SJSA1 (cell line): Measurements from ENCODE around the gene TXNRD2. TPM values are rescaled to one million over a fixed set of nuclear protein-coding genes. Genes with fewer than 3 reads are reported as not detected.
"Not testable (repeated sequence)": the region's sequence is repeated elsewhere in the genome, so short reads cannot be mapped to it uniquely, and the experiment has no call there.

Experiments
- DNase-seq, 2 experiments: peaks; one replicate each; pipeline ENCODE4 v3.0.0-alpha.2; 2015 to 2020; ENCODE audit warnings: low spot score in 2 of 2, low read depth in 1 of 2
- H3K27ac ChIP-seq: fragments of 250-450 bp; sonication (Bioruptor Pico); 2 replicates; pipeline ENCODE4 v1.5.1; 2020; ENCODE audit warnings: mild to moderate bottlenecking, moderate library complexity
- H3K27me3 ChIP-seq: fragments of 250-450 bp; sonication (Bioruptor Pico); replicated peaks from 2 replicates; pipeline ENCODE4 v1.5.1; 2020; ENCODE audit warnings: mild to moderate bottlenecking, moderate library complexity
- H3K36me3 ChIP-seq: fragments of 250-450 bp; sonication (Bioruptor Pico); 2 replicates; pipeline ENCODE4 v1.5.1; 2020; ENCODE audit warnings: mild to moderate bottlenecking
- H3K4me1 ChIP-seq: fragments of 250-450 bp; sonication (Bioruptor Pico); replicated peaks from 2 replicates; pipeline ENCODE4 v1.6.1; 2021; ENCODE audit warnings: mild to moderate bottlenecking
- H3K4me3 ChIP-seq: fragments of 250-450 bp; sonication (Bioruptor Pico); 2 replicates; pipeline ENCODE4 v1.5.1; 2020; ENCODE audit warnings: mild to moderate bottlenecking
- H3K9me3 ChIP-seq: fragments of 250-450 bp; sonication (Bioruptor Pico); replicated peaks from 2 replicates; pipeline ENCODE4 v1.5.1; 2020; ENCODE audit warnings: mild to moderate bottlenecking
- total RNA-seq: library from RNA; depleted of rRNA; stranded (reverse); fragments of >200 nt; shearing (Covaris generic); gene quantifications from 2 replicates; pipeline ENCODE4 v1.2.3, GENCODE V29; 2014

Gene TXNRD2
- total RNA-seq, 1 experiment from 2014 or later, result 42.5 TPM

- H3K27ac ChIP-seq, result no peak overlapping the region
- no peak overlapping the region for H3K4me3 ChIP-seq
- no peaks in the 10 kb centered on the region for H3K9me3 ChIP-seq
- H3K27me3 ChIP-seq, result no peaks in the 10 kb centered on the region
- DNase-seq, result no peak
- H3K4me1 ChIP-seq, result peaks cover 47% of the 10 kb centered on the region
- H3K36me3 ChIP-seq, result peaks cover 28% of the 10 kb centered on the region
These were observed 54.2 kb downstream of the TXNRD2 start for GRCh38 chr22:19887256-19887985.

DNA sequence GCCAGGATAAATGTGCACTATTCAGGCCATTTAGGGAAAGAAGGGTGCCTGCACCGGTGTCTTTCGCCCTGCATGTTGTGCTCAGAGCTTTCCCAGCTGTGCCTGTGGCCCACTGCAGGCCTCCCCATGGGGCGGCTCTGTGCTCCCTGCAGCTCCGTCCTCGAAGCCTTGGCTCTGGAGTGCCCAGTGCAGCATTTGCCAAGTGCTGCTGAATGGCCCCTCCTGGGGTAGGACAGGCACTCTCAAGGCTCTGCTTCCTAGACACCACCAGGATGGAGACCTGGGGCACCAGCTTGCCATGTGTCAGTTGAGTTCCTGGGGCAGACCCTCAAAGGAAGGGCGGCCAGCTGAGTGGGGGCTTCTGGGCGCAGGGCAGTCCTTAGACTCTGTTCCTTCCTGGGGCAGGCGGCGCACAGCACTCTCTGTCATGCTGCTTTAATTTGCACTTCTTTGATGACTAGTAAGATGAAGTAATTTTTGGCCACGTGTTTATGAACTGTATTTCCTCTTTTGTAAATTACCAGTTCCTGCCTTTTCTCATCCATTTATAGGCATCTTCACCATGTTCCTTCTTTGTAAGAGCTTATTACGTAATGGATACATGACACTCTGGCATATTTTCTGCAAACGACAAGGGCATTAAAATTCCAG is 54.9 kb downstream of the TXNRD2 start:
- Histone ChIP-seq H3K9me3 (no peaks in the 10 kb centered on the region), H3K27me3 (no peaks in the 10 kb centered on the region), H3K36me3 (peaks cover 28% of the 10 kb centered on the region), H3K4me1 (peaks cover 47% of the 10 kb centered on the region), H3K4me3 (no peak overlapping the region), H3K27ac (no peak overlapping the region)
- DNase-seq, result no peak

DNA sequence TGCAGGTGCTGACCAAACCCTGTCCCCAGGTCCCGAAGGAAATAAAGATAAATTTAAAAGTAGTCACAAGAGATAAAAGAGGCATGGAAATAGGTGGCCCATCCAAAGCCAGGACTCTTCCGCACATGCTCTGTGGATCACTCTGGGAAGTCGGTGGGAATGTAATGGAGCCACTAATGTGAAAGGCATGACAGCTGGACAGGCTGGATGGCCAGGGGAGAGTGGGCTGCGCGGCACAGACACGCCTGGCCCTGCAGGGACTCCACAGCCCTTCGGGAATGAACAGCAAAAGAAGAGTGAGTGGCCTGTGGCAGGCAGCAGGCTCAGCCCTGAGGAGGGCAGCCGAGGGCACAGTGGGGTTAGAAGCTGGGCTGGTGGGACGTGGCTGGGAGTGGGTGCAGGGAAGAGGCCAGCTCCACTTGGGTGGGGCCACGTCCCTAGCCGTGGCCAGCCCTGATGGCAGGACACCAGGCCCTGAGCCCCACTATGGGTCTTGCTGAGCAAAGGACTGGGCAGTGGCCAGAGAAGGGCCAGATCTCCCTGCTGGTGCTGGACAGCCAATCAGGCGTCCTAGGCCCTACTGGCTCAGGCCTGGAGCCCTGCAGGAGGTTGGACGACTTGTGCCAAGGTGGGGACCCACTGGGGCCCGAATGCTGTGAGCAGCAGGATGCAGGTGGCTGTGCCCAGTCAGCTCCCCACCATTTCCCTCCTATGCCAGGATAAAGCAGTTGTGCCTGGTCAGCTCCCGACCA is 55.6 kb downstream of the TXNRD2 start:
- Histone ChIP-seq H3K4me3 (no peak overlapping the region), H3K27me3 (no peaks in the 10 kb centered on the region), H3K4me1 (peaks cover 44% of the 10 kb centered on the region), H3K9me3 (no peaks in the 10 kb centered on the region), H3K27ac (no peak overlapping the region), H3K36me3 (peaks cover 22% of the 10 kb centered on the region)
- no peak for DNase-seq

GRCh38 chr22:19884954-19885751 is 56.5 kb downstream of the TXNRD2 start:
- Histone ChIP-seq H3K9me3 (no peaks in the 10 kb centered on the region), H3K27ac (no peak overlapping the region), H3K4me3 (no peak overlapping the region), H3K36me3 (peaks cover 21% of the 10 kb centered on the region), H3K4me1 (peaks cover 47% of the 10 kb centered on the region), H3K27me3 (no peaks in the 10 kb centered on the region)
- DNase-seq, result no peak

DNA sequence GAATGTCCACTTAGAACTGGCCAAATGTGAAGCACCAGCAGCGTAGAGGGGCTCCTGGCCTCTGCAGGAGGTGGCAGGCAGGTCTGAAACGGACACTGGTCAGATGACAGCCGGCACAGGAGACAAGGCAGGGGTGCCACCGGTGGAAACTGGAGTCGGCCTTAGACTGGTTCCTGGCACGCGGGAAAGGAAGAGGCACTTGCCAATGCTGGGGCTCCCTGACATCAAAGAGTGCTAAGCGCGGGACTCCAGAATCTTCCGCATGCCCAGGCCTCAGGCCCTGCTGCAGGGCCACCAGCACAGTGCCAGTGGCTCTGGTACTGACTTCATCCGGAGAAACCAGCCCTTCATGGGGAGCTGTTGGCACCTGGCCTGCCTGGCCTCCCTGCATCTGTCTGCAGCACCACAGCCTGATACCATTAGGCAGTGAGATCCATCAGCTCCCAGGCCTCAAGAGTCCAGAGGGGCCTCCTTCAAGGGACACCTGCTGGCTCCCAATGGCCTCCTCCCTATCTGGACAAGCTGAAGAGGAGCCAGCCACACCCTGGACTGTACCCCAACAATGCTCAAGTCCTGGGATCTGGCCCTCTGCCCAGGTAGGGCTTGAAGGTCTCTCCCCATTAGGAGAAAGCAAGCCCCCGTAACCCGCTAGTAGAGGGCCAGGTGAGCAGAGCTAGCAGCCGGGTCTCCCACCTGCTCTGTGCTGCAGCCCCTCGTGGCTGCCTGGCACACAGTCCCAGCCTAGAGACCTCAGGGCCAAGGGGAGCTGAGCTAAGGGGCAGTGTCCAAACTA is 57.3 kb downstream of the TXNRD2 start:
- Histone ChIP-seq H3K27ac (no peak overlapping the region), H3K4me1 (peaks cover 54% of the 10 kb centered on the region), H3K27me3 (no peaks in the 10 kb centered on the region), H3K4me3 (no peak overlapping the region), H3K9me3 (no peaks in the 10 kb centered on the region), H3K36me3 (peaks cover 26% of the 10 kb centered on the region)
- no peak for DNase-seq

DNA sequence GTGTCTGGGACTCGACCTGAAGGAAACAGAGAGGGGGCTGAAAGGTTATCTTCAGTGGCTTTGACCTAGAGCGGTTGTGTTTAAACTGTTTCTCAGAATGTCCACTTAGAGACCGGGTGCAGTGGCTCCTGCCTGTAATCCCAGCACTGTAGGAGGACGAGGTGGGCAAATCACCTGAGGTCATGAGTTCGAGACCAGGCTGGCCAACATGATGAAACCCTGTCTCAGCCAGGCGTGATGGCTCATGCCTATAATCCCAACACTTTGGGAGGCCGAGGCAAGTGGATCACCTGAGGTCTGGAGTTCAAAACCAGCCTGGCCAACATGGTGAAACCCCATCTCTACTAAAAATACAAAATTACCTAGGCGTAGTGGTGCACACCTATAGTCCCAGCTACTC is 58.2 kb downstream of the TXNRD2 start:
- Histone ChIP-seq H3K36me3 (peaks cover 23% of the 10 kb centered on the region), H3K4me1 (peaks cover 63% of the 10 kb centered on the region), H3K27ac (peak overlapping the region; percentile 96)
- not testable (repeated sequence) for DNase-seq, H3K4me3 ChIP-seq, H3K27me3 ChIP-seq, H3K9me3 ChIP-seq

DNA sequence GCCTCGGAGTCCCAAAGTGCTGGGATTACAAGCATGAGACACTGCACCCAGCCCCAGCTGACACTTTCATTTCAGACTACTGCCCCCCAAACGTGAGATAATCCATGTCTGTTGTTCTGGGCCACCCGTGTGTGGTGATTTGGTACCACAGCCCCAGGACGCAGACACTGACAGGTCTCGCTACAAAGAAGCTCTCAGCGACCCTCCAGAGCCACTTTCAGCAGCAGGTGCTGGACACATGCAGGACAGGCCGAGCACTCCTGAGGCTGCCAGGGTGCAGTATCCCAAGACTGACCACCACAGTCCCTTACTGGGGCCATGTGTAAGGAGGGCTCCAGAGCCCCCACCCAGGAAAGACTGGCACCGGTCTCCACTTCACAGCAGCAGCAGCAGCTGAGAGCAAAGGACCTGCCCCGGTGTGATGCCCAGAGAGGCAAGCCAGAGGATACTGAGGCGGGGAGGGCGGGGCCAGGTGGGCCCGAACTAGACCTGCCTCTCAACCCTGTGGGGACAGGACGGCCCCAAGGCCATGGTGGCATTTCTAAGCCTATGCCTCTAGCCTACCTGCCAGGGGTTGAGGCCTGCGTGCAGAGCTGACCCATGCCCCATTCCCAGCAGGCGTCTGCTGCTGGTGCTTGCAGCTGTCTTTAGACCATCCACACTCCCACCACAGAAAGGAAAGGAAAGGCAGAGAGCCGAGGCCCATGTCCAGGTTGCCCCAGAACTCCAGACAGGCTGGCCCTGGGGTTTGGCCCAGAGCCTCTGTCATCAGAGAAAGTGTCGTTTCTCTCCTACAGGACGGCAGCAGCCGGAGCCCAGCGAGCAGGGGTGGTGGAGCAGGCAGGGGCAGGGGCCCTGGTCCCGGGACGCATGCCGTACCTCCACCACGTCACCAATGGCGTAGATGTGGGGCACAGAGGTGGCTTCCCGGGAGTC is 58.9 kb downstream of the TXNRD2 start:
- Histone ChIP-seq H3K4me3 (no peak overlapping the region), H3K9me3 (no peaks in the 10 kb centered on the region), H3K27ac (peak overlapping the region; percentile 96), H3K27me3 (no peaks in the 10 kb centered on the region), H3K36me3 (peaks cover 26% of the 10 kb centered on the region), H3K4me1 (peaks cover 67% of the 10 kb centered on the region)
- DNase-seq, result no peak

DNA sequence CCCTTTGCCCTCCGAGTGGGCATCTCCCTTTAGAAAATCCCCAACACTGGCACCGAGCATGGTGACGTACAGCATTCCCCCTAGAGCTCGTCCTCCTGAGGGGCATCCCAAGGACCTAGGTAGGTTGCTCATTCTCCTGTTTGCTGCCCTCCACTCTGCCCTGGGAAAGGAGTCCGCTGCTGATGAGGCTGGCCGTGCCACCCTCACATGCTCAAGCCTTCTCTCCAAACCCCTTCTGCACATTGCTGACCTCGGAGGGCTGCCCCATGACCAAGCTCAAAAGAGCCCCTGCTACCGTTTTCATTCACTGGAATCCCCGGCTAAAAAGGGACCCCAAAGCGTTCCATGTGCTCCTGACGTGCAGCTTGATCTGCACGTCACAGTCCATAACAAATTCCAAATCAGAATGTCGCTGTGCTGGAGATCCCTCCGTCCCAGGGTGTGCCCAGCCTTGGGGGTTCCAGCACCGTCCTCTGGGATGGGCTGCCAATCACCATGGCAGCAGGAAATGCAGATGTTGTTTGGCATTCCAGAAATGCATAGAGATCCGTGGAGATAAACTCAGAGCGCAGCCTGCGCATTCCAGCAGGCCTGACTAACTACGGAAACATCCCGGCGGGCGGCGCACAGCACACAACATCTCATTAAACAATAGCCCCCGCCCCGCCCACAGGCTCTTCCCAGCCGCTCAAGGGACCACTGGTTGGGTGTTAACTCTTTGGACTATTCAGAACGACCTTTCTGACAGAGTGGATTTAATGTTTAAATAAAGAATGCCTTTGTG is 60.6 kb downstream of the TXNRD2 start:
- H3K27me3 ChIP-seq, result no peaks in the 10 kb centered on the region
- peak; percentile 98 to 99 for DNase-seq
- peaks cover 59% of the 10 kb centered on the region for H3K4me1 ChIP-seq
- peaks cover 40% of the 10 kb centered on the region for H3K36me3 ChIP-seq
- H3K4me3 ChIP-seq, result peak overlapping the region; percentile 21
- H3K9me3 ChIP-seq, result no peaks in the 10 kb centered on the region
- peak overlapping the region; percentile 96 for H3K27ac ChIP-seq

DNA sequence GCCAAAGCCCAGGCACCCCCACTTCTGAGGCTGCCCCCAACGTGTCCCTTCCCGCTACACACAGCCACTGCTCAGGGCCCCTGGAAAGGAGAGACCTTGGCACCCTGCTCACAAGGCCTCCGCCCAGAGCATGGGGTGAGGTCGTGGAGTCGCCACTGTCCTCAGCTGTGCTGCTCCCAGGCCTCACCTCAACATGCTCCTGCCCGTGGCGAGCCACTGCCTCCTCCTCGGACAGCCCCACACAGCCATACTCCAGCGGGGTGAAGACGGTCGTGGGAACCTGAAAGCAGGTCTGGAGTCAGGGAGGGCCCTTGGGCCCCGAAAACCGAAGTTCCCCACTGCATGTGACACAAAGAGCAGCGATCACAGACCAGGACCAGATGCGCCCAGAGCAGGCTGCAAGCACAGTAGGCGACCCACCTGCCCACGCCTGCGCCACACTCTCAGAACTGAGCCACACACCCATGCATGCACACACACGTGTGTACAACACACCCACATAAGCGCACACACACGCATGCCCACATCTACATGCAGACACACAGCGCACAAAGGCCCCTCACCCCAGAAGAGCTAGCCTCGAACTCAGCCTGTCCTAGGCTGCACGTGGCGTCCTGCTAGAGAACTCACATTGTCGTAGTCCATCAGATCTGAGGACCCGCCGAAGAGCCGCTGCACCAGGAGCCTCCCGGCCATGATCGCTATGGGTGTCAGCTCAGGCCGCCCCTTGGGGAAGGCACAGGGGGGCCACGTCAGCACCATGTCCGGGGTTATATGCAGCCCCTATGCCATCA is 61.4 kb downstream of the TXNRD2 start:
- H3K4me1 ChIP-seq, result peaks cover 59% of the 10 kb centered on the region
- H3K27ac ChIP-seq, result peak overlapping the region; percentile 93
- H3K36me3 ChIP-seq, result peaks cover 48% of the 10 kb centered on the region
- no peaks in the 10 kb centered on the region for H3K27me3 ChIP-seq
- peak in 1 of 2 experiments; percentile 33 for DNase-seq
- no peaks in the 10 kb centered on the region for H3K9me3 ChIP-seq
- peak overlapping the region; percentile 21 for H3K4me3 ChIP-seq

DNA sequence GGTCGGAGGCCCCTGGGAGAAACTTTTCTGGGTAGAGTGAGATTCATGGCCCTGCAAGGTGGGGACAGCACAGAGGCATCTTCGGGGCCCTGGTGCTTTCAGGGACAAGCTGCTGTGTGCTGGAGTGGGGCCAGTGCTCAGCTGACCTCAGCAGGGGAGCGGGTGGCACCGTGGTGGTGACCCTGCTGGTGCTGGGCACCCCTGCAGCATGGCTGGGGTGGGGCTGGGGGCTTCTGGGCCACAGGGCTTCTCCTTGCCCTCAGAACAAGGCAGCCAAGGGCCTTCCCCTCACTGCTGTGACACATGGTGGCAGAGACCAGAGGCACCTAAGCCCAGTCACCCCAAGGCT is 62.0 kb downstream of the TXNRD2 start:
- H3K27ac ChIP-seq, result peak overlapping the region; percentile 93
- no peaks in the 10 kb centered on the region for H3K27me3 ChIP-seq
- no peak for DNase-seq
- no peaks in the 10 kb centered on the region for H3K9me3 ChIP-seq
- peak overlapping the region; percentile 21 for H3K4me3 ChIP-seq
- peaks cover 53% of the 10 kb centered on the region for H3K36me3 ChIP-seq
- peaks cover 59% of the 10 kb centered on the region for H3K4me1 ChIP-seq

- Histone ChIP-seq H3K4me1 (peaks cover 59% of the 10 kb centered on the region), H3K36me3 (peaks cover 57% of the 10 kb centered on the region), H3K27ac (peak overlapping the region; percentile 17), H3K4me3 (peak overlapping the region; percentile 19), H3K9me3 (no peaks in the 10 kb centered on the region), H3K27me3 (no peaks in the 10 kb centered on the region)
- no peak for DNase-seq
These were observed 62.4 kb downstream of the TXNRD2 start for GRCh38 chr22:19879246-19879570.
